GM12892 (cell line): ENCODE measurements around the gene RAMP1.

ENCODE experiments used
- DNase-seq: peaks from one replicate; pipeline ENCODE4 v3.0.0; 2011; ENCODE audit not compliant: insufficient read length
- FAIRE-seq: peaks from 2 replicates; lab custom pipeline; 2011; peaks lifted over from hg19 to GRCh38; lab: Jason Lieb, UNC
- POLR2A ChIP-seq: IDR thresholded peaks from 2 replicates; pipeline ENCODE4 v1.6.1; 2011; ENCODE audit warnings: low read depth, low read length, control low read depth
- POLR2AphosphoS5 ChIP-seq: IDR thresholded peaks from 2 replicates; pipeline ENCODE4 v1.6.1; 2011; ENCODE audit warnings: low read depth, low read length, control low read depth
- TAF1 ChIP-seq: IDR thresholded peaks from 2 replicates; pipeline ENCODE4 v1.6.1; 2011; ENCODE audit warnings: low read depth, mild to moderate bottlenecking, control low read depth, low read length, borderline replicate concordance

Gene RAMP1

GRCh38 chr2:237921967-237922492, 62.6 kb downstream of the RAMP1 start:
- FAIRE-seq (no peak), DNase-seq (no peak)
- TF ChIP-seq POLR2AphosphoS5: no peak
- TF ChIP-seq POLR2A: no peak
- TF ChIP-seq TAF1: no peak

DNA sequence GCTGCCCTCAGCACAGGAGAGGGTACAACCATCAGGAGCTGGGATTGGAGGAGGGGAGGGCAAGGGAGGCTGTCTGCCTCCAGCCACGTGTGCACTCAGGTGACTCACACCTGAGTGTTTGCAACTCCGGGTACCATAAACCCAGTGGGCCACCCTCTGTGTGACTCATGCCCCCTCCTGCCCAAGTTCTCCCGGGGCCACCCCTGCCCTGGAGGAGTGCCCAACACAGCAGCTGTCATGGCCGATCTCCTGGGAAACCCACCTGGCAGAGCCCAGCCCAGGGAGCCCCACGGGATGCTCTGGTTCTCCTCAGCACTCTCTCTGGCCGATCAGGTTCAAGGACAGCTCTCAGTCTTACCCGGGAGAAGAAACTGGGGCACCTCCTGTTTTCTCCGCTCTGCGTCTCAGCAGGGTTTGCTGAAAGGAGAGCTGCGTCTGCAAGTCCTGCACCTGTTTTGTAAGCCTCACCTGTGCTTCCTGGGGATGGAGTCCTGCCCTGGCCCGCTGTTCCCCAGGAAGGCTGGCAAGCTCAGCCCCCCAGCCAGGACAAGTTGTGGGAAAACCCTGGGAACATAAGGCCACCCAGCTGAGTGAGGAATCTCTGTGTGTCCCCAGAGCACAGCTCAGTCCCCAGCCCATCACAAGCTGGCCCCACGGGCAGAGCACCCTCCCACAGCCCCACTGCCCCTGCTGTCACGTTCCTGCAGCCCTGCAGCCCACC, 63.4 kb downstream of the RAMP1 start:
- DNase-seq (no peak), FAIRE-seq (no peak)
- TF ChIP-seq POLR2A (no peak), POLR2AphosphoS5 (no peak), TAF1 (no peak)

DNA sequence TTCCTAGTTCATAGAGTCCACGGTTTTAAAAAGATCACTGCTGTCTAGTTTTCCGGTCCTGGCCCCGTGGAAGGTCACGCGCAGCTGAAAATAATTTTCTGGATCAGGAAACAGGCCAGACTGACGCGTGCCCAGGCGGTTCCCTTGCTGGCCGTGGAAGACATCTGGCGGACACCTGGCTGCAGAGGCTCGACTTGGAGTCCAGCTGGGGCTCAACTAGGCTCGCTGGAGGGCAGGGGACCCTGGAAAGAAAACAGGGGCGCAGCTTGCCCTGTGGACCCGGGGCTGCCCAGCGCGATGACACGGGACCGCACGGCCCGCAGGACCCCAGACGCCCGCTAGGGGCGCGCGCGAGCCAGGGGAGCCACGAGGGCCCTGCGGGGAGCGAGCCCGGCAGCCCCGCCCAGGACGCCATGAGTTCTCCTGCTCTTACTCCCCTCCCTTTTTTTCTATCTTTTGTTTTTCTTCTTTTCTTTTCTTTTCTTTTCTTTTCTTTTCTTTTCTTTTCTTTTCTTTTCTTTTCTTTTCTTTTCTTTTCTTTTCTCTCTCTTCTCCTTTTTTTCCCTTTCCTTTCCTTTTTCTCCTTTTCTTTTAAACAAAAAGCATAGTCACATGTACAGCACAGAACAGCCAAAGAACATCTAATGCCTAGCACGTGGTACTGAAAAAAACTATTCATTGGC, 64.2 kb downstream of the RAMP1 start:
- FAIRE-seq (no peak), DNase-seq (peak; percentile 89)
- TF ChIP-seq POLR2AphosphoS5 (no peak), POLR2A (no peak), TAF1 (no peak)

- no peak for TF ChIP-seq POLR2AphosphoS5
- DNase-seq (no peak), FAIRE-seq (no peak)
Observed at GRCh38 chr2:237924164-237924534, 64.7 kb downstream of the RAMP1 start.

DNA sequence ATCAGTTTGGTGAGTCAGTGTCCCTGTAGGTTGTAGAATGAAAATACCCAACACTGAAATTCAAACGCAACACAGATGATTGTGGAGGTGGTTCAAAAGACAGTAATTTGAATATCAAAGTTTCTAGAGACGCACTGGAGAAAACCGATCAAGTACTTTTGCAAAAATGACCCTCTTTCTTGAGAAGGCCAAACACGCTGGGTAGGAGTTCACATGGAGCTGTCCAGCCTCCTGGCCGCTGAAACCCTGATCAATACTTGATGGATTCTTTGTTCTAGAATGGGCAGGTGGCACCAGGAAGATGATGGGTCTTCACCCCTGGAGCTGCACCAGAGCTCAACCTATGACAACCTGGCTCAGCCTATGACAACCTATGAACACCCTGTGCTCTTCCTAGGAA, 67.7 kb downstream of the RAMP1 start:
- TF ChIP-seq POLR2AphosphoS5 (no peak), POLR2A (no peak), TAF1 (no peak)
- no peak for DNase-seq
- FAIRE-seq: no peak

GRCh38 chr2:237927986-237928385, 68.6 kb downstream of the RAMP1 start:
- no peak for FAIRE-seq
- TF ChIP-seq TAF1 (no peak), POLR2A (no peak), POLR2AphosphoS5 (no peak)
- DNase-seq: no peak

- no peak for TF ChIP-seq POLR2AphosphoS5
- no peak for TF ChIP-seq POLR2A
- no peak for TF ChIP-seq TAF1
- no peak for DNase-seq
- FAIRE-seq: no peak
Observed at GRCh38 chr2:237929979-237930378, 70.6 kb downstream of the RAMP1 start.

- DNase-seq (no peak), FAIRE-seq (no peak)
- TF ChIP-seq POLR2A: no peak
- no peak for TF ChIP-seq POLR2AphosphoS5
- no peak for TF ChIP-seq TAF1
Observed at GRCh38 chr2:237931205-237931721, 71.8 kb downstream of the RAMP1 start.

DNA sequence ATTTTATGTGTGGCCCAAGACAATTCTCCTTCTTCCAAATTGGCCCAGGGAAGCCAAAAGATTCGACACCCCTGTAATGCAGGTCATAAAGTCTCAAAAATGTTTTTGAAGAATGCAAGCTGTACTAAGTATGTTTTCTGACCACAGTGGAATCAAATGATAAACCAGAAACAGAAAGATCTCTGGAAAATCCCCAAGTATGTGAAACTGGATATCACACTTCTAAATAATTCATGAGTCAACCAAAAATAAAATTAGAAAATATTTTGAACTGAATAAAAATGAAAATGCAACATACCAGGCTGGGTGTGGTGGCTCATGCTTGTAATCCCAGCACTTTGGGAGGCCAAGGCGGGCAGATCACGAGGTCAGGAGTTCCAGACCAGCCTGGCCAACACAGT, 73.3 kb downstream of the RAMP1 start:
- DNase-seq (no peak), FAIRE-seq (no peak)
- no peak for TF ChIP-seq POLR2AphosphoS5
- TF ChIP-seq TAF1: no peak
- TF ChIP-seq POLR2A: no peak

DNA sequence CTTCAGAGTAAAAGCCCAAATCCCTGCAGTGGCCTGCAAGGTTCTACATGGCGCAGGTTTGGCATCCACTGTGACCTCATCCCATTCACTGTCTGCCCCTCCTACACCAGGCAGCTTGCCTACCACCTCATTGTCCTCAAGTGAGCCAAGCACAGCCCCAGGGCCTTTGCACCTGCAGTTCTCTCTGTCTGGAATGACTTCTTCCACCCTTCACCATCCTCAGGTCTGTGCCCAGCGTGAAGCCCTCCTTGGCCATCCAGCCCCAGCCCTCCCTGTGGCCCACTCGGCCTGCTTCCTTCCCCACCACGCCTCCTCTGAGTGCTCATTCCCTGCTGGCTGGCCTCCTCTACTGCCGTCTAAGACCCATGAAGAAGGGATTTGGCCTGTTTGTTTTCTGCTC, 74.8 kb downstream of the RAMP1 start:
- DNase-seq (no peak), FAIRE-seq (no peak)
- no peak for TF ChIP-seq POLR2A
- TF ChIP-seq POLR2AphosphoS5: no peak
- no peak for TF ChIP-seq TAF1

DNA sequence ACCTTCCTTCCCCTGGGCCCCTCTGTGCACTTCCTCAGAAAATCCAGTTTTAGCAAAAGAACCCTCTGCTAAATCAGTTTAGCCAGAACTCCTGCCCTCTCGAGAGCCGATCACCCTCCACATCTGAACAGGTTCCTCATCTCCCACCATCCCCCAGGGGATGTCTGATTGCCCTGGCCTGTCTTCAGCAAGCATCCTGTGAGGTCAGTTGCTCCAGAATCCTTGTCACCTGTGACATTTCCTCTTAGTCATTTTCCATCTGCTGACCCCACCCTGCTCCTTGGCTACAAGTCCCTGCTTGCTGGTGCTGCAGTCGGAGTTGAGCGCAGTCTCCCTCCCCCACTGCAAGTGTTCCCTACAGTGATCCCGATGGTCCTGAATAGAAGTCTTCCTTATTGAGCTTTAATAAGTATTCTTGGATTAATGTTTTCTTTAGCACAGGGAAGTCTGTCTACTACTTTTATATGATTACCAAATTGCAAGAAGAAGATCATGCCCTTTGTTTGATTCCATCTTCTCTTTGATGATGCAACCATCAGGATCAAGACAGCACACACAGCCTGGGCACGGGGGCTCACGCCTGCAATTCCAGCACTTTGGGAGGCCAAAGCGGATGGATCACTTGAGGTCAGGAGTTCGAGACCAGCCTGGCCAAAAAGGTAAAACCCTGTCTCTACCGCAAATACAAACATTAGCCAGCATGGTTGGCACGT, 76.5 kb downstream of the RAMP1 start:
- FAIRE-seq (no peak), DNase-seq (no peak)
- TF ChIP-seq POLR2A (no peak), TAF1 (no peak), POLR2AphosphoS5 (no peak)

GRCh38 chr2:237939251-237939650, 79.8 kb downstream of the RAMP1 start:
- FAIRE-seq: no peak
- TF ChIP-seq POLR2A: no peak
- TF ChIP-seq TAF1: no peak
- no peak for TF ChIP-seq POLR2AphosphoS5
- no peak for DNase-seq

DNA sequence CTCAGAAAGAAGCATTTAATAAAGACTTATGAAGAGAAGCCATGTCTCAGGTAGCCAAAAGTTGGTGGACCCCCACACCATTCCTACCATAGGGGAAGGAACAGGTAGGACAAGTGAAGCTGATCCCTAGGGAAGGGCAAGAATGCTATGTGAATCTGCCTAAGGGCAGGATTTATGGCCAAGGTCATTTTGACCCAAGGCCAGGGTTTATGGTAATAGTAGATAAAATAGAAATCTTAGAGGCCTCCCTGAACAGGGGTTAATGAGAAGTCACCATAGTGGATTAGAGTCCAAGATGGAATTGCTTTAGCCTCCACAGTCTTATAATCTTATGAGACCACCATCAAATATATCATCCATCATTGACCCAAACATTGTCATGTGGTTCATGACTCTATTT, 81.4 kb downstream of the RAMP1 start:
- FAIRE-seq: no peak
- DNase-seq: no peak
- TF ChIP-seq POLR2A (no peak), POLR2AphosphoS5 (no peak), TAF1 (no peak)
